ENCODE data around the gene KRTAP1-1.
A peak's percentile ranks its signal among the peaks of the same experiment; 100 is the strongest.
"Not testable (repeated sequence)": the region's sequence is repeated elsewhere in the genome, so short reads cannot be mapped to it uniquely, and the experiment has no call there.

The KRTAP1-1 gene

DNA sequence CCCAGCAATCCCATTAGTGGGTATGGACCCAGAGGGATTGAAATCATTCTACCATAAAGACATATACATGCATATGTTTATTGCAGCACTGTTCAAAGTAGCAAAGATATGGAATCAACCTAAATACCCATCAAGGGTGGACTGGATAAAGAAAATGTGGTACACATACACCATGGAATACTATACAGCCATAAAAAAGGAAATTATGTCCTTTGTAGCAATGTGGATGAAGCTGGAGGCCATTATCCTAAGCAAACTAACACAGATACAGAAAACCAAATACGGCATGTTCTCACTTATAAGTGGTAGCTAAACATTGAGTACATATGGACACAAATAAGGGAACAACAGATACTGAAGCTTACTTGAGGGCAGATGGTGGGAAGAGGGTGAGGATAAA, 16.3 kb upstream of the KRTAP1-1 start:
- DNase-seq (ENCODE audit: low spot score), result no peak
- no peak for FAIRE-seq

DNA sequence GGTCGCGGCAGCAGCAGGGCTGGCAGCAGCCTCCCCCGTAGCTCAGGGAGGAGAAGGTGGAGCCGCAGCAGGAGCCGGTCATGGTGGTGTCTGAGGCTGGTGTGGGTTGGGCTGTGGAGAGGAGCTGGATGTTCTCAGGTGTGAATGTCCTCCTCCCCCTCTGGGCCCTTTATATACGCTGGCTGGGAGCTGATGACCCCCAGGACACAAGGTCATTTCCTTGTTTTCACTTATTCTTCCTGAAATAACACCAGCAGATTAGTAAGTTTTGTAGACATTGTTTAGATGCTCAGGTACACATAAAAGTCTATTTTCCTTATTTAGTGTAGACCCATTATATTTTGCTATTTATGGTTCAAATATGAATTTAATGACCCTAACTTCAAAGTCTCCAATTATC, 13.9 kb upstream of the KRTAP1-1 start, which contains the start of gene KRTAP2-2:
Gene KRTAP2-2 (minus strand): TSS at position 101 of the 400 bp plus-strand sequence. CDS start 19 bp downstream, at position 82.
- DNase-seq (ENCODE audit: low spot score); FAIRE-seq: not testable (repeated sequence)

GRCh38 chr17:41054556-41054955, 13.3 kb upstream of the KRTAP1-1 start:
- DNase-seq (ENCODE audit: low spot score); FAIRE-seq: not testable (repeated sequence)

- FAIRE-seq (no peak), DNase-seq (ENCODE audit: low spot score) (no peak)
Measured at GRCh38 chr17:41054025-41054424, 12.8 kb upstream of the KRTAP1-1 start.

GRCh38 chr17:41052566-41052965, 11.3 kb upstream of the KRTAP1-1 start:
- FAIRE-seq (no peak), DNase-seq (ENCODE audit: low spot score) (no peak)

- peak; percentile 84 for DNase-seq (ENCODE audit: low spot score)
- peak; percentile 95 for FAIRE-seq
Measured at GRCh38 chr17:41049110-41049509, 7.9 kb upstream of the KRTAP1-1 start.

DNA sequence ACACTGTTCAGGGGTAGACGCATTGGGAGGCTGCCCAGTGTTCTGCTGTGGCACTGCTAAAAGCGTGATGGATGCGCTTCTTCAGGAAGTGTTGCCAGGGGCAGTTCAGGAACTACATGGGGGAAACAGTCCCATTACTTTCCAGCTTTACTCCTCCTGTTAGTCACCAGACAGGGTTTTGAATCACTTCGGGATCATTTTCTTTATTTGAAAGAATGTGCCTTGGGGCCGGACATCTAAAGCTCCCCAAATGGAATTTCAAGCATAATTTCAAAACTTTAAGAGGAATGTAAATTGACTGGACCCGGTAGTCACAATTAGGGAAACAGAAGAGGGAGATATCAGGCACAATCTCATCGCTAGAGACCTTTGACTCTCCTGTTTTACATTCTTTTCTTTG, 7.2 kb upstream of the KRTAP1-1 start:
- FAIRE-seq (no peak), DNase-seq (ENCODE audit: low spot score) (peak; percentile 45)

- FAIRE-seq; DNase-seq (ENCODE audit: low spot score): not testable (repeated sequence)
Measured at GRCh38 chr17:41046735-41047465, 5.7 kb upstream of the KRTAP1-1 start, which contains the start of gene KRTAP2-1. KRTAP2-1 (minus strand) TSS chr17:41047316; CDS start chr17:41047267, 49 bp downstream.

DNA sequence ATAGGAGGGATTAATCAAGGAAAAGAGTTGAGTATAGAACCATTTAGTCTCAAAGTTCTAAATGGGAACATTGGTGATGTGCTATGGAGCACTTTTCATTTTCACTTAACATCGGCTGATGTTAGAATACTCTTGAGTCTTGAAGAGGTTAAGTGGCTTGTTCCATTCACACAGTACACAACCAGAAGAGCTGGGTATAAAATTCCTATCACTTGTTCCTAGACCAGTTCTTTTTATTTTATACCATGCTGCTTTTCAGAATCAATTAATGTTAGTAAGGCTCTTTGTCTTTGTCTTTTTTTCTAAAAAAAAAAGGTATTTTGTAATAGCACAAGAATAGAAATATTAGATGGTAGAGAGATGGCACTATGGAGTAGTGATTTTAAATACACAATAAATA, 1.7 kb upstream of the KRTAP1-1 start:
- no peak for DNase-seq (ENCODE audit: low spot score)
- FAIRE-seq, result no peak

GRCh38 chr17:41037853-41038350, 3.3 kb downstream of the KRTAP1-1 start:
- DNase-seq (ENCODE audit: low spot score), result no peak
- no peak for FAIRE-seq

- FAIRE-seq; DNase-seq (ENCODE audit: low spot score): not testable (repeated sequence)
Measured at GRCh38 chr17:41034346-41034935, 6.8 kb downstream of the KRTAP1-1 start, which contains the start of gene KRTAP1-3. KRTAP1-3 (minus strand) TSS chr17:41034874; CDS start chr17:41034821, 53 bp downstream.

GRCh38 chr17:41029633-41030245, 11.5 kb downstream of the KRTAP1-1 start, which contains the start of gene KRTAP1-4:
KRTAP1-4 (minus strand) TSS chr17:41030195; CDS start chr17:41030078, 117 bp downstream.
- DNase-seq (ENCODE audit: low spot score) (no peak), FAIRE-seq (no peak)

- FAIRE-seq (no peak), DNase-seq (ENCODE audit: low spot score) (no peak)
Measured at GRCh38 chr17:41026715-41027471, 14.4 kb downstream of the KRTAP1-1 start, which contains the start of gene KRTAP1-5. KRTAP1-5 (minus strand) TSS chr17:41027208; CDS start chr17:41027155, 53 bp downstream.

GRCh38 chr17:41024697-41025096, 16.6 kb downstream of the KRTAP1-1 start:
- no peak for DNase-seq (ENCODE audit: low spot score)
- no peak for FAIRE-seq

- FAIRE-seq, result no peak
- DNase-seq (ENCODE audit: low spot score), result no peak
Measured at GRCh38 chr17:41020336-41020735, 20.9 kb downstream of the KRTAP1-1 start.

- DNase-seq (ENCODE audit: low spot score) (no peak), FAIRE-seq (no peak)
Measured at GRCh38 chr17:41019415-41019814, 21.8 kb downstream of the KRTAP1-1 start.

GRCh38 chr17:41018541-41018940, 22.7 kb downstream of the KRTAP1-1 start:
- FAIRE-seq, result no peak
- no peak for DNase-seq (ENCODE audit: low spot score)

DNA sequence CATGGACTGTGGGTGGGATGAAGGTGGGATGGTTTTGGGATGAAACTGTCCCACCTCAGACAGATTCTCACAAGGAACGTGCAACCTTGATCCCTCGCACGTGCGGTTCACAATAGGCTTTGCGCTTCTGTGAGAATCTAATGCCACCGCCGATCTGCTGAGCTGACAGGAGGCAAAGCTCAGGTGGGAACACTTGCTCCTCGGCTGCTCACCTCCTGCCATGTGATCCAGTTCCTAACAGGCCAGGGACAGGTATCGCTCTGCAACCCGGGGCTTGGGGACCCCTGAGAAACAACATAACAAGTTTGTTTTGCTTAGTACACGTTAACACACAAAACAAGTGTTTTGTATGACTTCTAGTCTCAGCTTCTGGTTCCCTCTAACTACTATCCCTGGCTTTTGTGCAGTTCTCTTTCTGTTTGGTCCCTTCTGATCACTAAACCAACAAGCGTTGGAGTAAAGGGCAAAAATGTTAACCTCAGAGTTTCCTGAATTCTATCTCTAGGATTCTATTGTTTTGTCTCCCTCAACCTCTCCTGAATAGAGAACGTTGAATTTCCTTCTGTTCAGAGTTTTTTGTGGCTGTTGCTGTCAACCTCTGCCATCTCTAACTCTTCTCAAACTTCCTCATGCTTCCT, 24.6 kb downstream of the KRTAP1-1 start:
- DNase-seq (ENCODE audit: low spot score), result no peak
- no peak for FAIRE-seq

GRCh38 chr17:41015454-41015853, 25.8 kb downstream of the KRTAP1-1 start:
- DNase-seq (ENCODE audit: low spot score) (no peak), FAIRE-seq (no peak)

GRCh38 chr17:41013606-41014005, 27.6 kb downstream of the KRTAP1-1 start:
- FAIRE-seq (no peak), DNase-seq (ENCODE audit: low spot score) (no peak)
